ENCODE results near the gene AKR1E2.

The AKR1E2 gene

DNA sequence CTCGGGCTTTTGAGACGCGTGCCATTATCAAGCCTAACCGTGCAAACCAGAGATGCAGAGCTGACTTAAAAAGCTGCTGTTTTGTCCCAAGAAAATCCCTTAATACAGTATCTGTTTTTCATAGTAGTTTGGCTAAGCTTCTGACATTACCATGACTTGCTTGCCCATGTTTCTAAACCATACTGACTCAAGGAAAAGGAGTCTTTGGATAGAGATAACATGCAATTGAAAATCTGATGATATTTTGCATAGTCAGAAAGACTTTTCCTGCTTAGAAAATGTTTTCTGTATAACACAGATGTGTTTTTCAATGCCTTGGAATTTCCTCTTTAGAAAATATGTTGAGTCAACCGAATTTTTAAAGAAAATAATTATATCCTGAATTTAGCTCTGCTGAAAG lies 21.5 kb upstream of the AKR1E2 start:
- TF ChIP-seq, protein P1, sequence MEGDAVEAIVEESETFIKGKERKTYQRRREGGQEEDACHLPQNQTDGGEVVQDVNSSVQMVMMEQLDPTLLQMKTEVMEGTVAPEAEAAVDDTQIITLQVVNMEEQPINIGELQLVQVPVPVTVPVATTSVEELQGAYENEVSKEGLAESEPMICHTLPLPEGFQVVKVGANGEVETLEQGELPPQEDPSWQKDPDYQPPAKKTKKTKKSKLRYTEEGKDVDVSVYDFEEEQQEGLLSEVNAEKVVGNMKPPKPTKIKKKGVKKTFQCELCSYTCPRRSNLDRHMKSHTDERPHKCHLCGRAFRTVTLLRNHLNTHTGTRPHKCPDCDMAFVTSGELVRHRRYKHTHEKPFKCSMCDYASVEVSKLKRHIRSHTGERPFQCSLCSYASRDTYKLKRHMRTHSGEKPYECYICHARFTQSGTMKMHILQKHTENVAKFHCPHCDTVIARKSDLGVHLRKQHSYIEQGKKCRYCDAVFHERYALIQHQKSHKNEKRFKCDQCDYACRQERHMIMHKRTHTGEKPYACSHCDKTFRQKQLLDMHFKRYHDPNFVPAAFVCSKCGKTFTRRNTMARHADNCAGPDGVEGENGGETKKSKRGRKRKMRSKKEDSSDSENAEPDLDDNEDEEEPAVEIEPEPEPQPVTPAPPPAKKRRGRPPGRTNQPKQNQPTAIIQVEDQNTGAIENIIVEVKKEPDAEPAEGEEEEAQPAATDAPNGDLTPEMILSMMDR (conservative IDR thresholded peaks at IDR 0.05): no peak
- H3K27ac ChIP-seq: no peak overlapping the region

DNA sequence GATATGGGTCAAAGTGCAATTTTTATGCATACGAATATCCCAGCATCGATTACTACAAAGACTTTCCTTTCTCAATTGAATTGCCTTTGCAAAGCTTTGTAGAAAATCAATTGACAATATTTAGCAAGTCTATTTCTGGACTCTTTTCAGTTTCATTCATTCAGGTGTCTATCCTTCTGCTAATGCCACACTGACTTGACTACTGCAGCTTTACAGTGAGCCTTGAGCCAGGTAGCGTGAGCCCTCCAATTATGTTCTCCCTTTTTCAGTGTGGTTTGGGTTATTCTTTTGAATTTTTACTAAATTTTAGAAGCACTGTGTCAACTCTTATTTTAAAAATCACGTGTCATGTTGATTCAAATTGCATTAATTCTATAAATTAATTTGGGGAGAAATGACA lies 19.5 kb upstream of the AKR1E2 start:
- no peak overlapping the region for H3K27ac ChIP-seq
- TF ChIP-seq, protein P1 (conservative IDR thresholded peaks at IDR 0.05): no peak

DNA sequence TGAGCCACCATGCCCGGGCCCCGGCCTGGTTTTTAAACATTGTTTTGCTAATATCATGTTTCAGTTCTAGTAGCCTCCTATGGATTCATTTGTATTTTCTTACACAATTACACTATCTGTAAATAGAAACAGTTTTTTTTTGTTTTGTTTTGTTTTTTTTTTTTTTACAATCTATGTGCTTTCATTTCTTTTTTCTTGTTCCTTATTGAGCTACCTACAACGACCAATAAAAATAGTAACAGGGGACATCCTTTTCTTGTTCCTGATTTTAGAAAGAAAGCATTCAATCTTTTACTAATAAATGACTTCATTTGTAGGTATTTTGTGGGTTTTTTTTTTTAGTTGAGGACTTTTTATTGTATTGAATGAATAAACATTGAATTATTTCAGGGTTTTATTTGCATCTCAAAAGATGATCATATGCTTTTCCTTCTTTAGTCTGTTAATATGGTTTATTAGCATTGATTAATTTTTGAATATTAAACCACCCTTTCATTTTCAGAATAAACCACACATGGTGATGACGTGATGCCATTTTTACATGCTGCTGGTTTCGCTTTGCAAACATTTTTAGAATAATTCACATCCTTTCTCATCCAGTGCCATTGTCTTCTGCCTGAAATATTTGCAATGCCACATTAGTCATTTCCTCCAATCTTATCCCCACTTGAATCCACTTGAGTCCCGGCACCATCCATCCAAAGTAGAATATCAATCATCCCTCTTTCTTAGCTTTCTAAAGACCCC lies 18.1 kb upstream of the AKR1E2 start:
- no peak overlapping the region for H3K27ac ChIP-seq
- TF ChIP-seq, protein P1 (conservative IDR thresholded peaks at IDR 0.05): no peak

DNA sequence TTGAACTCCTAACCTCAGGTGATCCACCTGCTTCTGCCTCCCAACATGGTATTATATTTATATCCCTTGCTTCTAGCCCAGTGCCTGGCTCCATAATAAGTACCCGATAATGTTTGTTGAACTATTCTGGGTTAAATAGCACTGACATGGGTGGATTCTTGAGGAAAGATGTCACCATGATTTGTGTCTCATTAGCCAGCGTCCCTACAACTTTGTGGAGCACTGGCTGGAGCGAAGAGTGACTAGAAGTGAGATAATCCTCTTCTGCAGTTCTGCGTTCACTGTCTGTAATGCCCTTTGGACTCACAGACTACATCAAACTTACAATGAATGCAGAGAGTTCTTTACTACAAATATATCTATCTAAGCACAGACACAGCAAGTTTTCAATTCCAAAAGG lies 16.9 kb upstream of the AKR1E2 start:
- TF ChIP-seq, protein P1 (conservative IDR thresholded peaks at IDR 0.05): no peak
- H3K27ac ChIP-seq: no peak overlapping the region

DNA sequence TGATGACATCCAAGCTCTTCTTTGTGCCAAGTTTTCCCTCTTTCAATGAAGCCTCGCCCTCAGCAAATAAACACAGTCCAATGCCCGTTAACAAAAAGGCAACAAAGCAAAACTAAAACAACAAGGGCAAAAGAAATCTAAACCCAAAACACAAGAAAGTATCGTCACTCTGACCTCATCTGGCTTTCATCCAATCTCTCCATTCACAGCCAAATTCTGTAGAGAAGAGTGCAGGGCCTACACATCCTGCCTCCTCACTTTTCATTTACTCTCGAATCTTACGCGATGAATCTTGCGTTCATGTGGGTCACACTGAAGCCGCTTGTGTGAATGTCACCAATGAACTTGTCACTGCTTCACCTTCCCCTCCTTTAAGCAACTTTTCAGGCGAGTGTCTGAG lies 15.9 kb upstream of the AKR1E2 start:
- H3K27ac ChIP-seq: no peak overlapping the region
- TF ChIP-seq, protein P1 (conservative IDR thresholded peaks at IDR 0.05): no peak

DNA sequence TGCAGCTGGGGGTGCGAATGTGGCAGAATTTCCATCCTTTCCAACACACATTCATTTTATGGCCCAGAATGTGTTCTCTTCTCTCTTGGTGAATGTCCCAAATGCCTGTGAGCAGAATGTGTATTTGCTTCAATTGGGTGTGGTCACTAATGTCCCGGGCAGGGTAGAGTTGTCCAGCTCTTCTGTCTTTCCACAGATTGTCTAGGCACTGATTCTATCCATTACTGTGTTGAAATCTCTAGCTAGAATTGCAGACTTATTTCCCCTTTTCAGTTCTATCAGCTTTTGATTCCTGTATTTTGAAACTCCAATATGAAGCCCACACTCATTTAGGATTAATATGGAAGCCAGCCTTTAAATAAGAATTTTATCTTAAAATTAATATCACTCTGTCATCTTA lies 14.0 kb upstream of the AKR1E2 start:
- no peak overlapping the region for H3K27ac ChIP-seq
- TF ChIP-seq, protein P1 (conservative IDR thresholded peaks at IDR 0.05): no peak

DNA sequence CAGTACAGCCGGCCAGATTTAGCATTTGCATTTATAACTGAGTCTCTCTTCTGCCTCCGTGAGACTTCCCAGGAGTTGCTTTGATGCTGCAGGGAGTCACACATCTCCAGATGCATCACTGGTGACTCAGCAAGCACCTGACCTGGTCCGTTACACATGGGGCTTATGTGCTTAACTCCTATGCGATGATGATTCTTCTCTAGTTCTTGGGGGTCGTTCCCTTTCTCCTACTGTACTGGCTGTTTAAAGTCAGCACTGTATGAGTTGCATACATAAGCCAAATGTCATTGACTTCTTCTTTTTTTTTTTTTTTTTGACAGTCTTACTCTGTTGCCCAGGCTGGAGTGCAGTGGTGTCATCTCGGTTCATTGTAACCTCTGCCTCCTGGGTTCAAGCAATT lies 13.0 kb upstream of the AKR1E2 start:
- TF ChIP-seq, protein P1 (conservative IDR thresholded peaks at IDR 0.05): no peak
- H3K27ac ChIP-seq: no peak overlapping the region

Data from VCaP (cell line).